ENCODE results near the gene CCL8.

GRCh38 chr17:34360601-34361270 is 41.5 kb downstream of the CCL8 start:
- no peak for TF ChIP-seq POLR2A (IDR thresholded peaks at IDR 0.05; ENCODE audit: low read depth, low read length)
- no peak for TF ChIP-seq CTCF (conservative IDR thresholded peaks at IDR 0.05; ENCODE audit: low read depth, low read length)
- TF ChIP-seq RFX5 (IDR thresholded peaks at IDR 0.05; ENCODE audit: low read depth, low read length), result no peak
- no peak for TF ChIP-seq RAD21 (IDR thresholded peaks at IDR 0.05; ENCODE audit: low read length)
- no peak for TF ChIP-seq BHLHE40 (IDR thresholded peaks at IDR 0.05; ENCODE audit: low read depth, low read length)
- TF ChIP-seq MXI1 (IDR thresholded peaks at IDR 0.05; ENCODE audit: borderline replicate concordance, low read depth, low read length), result no peak
- no peak for TF ChIP-seq RCOR1 (IDR thresholded peaks at IDR 0.05; ENCODE audit: insufficient replicate concordance, low read length)

Measured in IMR-90 (cell line).